HG03457 (cell line): ENCODE results near the gene SORD.
"Not testable (repeated sequence)": the region's sequence is repeated elsewhere in the genome, so short reads cannot be mapped to it uniquely, and the experiment has no call there.

Source experiments
- ATAC-seq: cut with Tn5 transposase; IDR thresholded peaks from one replicate; pipeline ENCODE4 v1.9.1; 2021; ENCODE audit warnings: moderate number of reproducible peaks; ENCODE audit not compliant: unreplicated experiment

SORD gene

GRCh38 chr15:45023659-45024225 is 747 bp downstream of the SORD start:
- ATAC-seq, result no peak

- not testable (repeated sequence) for ATAC-seq
These were observed 1.7 kb downstream of the SORD start for GRCh38 chr15:45024649-45025048.

GRCh38 chr15:45025627-45026026 is 2.6 kb downstream of the SORD start:
- not testable (repeated sequence) for ATAC-seq

- ATAC-seq, result no peak
These were observed 3.7 kb downstream of the SORD start for GRCh38 chr15:45026651-45027190.

GRCh38 chr15:45027220-45027619 is 4.2 kb downstream of the SORD start:
- no peak for ATAC-seq

- ATAC-seq, result no peak
These were observed 7.7 kb downstream of the SORD start for GRCh38 chr15:45030743-45031142.

GRCh38 chr15:45031522-45032028 is 8.6 kb downstream of the SORD start:
- not testable (repeated sequence) for ATAC-seq

- ATAC-seq, result not testable (repeated sequence)
These were observed 9.5 kb downstream of the SORD start for GRCh38 chr15:45032501-45032900.

GRCh38 chr15:45034087-45034486 is 11.1 kb downstream of the SORD start:
- not testable (repeated sequence) for ATAC-seq

GRCh38 chr15:45034600-45035375 is 11.8 kb downstream of the SORD start:
- ATAC-seq, result not testable (repeated sequence)

GRCh38 chr15:45036812-45037781 is 14.1 kb downstream of the SORD start:
- ATAC-seq, result not testable (repeated sequence)

GRCh38 chr15:45037936-45038335 is 14.9 kb downstream of the SORD start:
- no peak for ATAC-seq

GRCh38 chr15:45040396-45040795 is 17.4 kb downstream of the SORD start:
- not testable (repeated sequence) for ATAC-seq

- ATAC-seq, result not testable (repeated sequence)
These were observed 18.5 kb downstream of the SORD start for GRCh38 chr15:45041538-45041937.

GRCh38 chr15:45042859-45043258 is 19.9 kb downstream of the SORD start:
- not testable (repeated sequence) for ATAC-seq

GRCh38 chr15:45044270-45044669 is 21.3 kb downstream of the SORD start:
- not testable (repeated sequence) for ATAC-seq

- not testable (repeated sequence) for ATAC-seq
These were observed 25.4 kb downstream of the SORD start for GRCh38 chr15:45048449-45048793.

GRCh38 chr15:45048794-45049631 is 26.0 kb downstream of the SORD start:
- ATAC-seq, result no peak

- ATAC-seq, result no peak
These were observed 27.6 kb downstream of the SORD start for GRCh38 chr15:45050587-45050986.

- not testable (repeated sequence) for ATAC-seq
These were observed 29.7 kb downstream of the SORD start for GRCh38 chr15:45052676-45053075.
